SH-SY5Y (cell line): Measurements from ENCODE around the gene USP7.

Experiments used
- GATA2 ChIP-seq: IDR thresholded peaks from 2 replicates; pipeline ENCODE4 v1.6.1; 2011; ENCODE audit warnings: mild to moderate bottlenecking, low read depth, low read length
- GATA3 ChIP-seq: IDR thresholded peaks from 2 replicates; pipeline ENCODE4 v1.6.1; 2011; ENCODE audit warnings: low read depth, mild to moderate bottlenecking, low read length, moderate library complexity

DNA sequence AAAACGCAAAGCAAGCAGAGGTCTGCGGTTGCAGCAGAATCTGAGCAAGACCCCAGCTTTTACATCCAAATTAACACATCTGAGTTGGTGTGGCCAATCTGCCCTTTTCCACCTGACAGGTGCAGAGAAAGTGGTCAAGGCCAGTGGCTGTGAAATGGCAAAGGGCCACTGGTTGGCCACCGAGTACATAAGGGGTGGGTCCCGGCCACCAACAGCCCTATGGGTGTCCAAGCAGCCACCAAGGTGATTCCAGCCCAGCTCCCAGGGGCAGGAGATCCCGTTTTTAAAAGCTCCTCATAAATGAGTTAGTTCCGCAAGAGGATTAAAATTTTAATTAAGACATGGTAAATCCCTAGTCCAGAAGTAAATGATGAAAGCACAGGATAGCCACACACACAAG is 29.1 kb downstream of the USP7 start:
- TF ChIP-seq GATA2 (no peak), GATA3 (no peak)
